HepG2 (cell line): ENCODE data around the gene SERPINB6. TPM values are rescaled to one million over a fixed set of nuclear protein-coding genes. Genes with fewer than 3 reads are reported as not detected.

Experiments
- KLF11 ChIP-seq: IDR thresholded peaks from 2 replicates; pipeline ENCODE4 v1.6.1; 2016; ENCODE audit warnings: missing compliant biosample characterization
- TGIF2 ChIP-seq: IDR thresholded peaks from 2 replicates; pipeline ENCODE4 v1.6.1; 2016; ENCODE audit warnings: control low read depth, missing compliant biosample characterization
- ZNF3 ChIP-seq: IDR thresholded peaks from 2 replicates; pipeline ENCODE4 v1.7.0; 2017; ENCODE audit warnings: inconsistent platforms
- ZNF329 ChIP-seq: sonication (generic); formaldehyde crosslinking; IDR thresholded peaks from 2 replicates; pipeline ENCODE4 v1.9.0; 2021; ENCODE audit warnings: low read depth, mild to moderate bottlenecking, missing genetic modification reagents
- ZNF737 ChIP-seq: sonication (generic); formaldehyde crosslinking; IDR thresholded peaks from 2 replicates; pipeline ENCODE4 v1.5.0; 2020; ENCODE audit warnings: missing genetic modification reagents, mild to moderate bottlenecking, borderline replicate concordance
- polyA plus RNA-seq, 8 experiments: library from polyadenylated mRNA; depleted of rRNA in 3 of 8; stranded (reverse) in 7 of 8; unstranded in 1 of 8; fragments of >200 nt; fragmentation: Illumina TruSeq in 4 of 8; extraction: Trizol in 4 of 8; gene quantifications; 2 replicates each; pipeline versions ENCODE4 v1.2.1 to v1.2.3, GENCODE V29; 2011 to 2016; ENCODE audit warnings: low read depth in 4 of 8, missing spikeins in 1 of 8, mixed read lengths in 1 of 8; ENCODE audit not compliant: insufficient read depth in 1 of 8
- total RNA-seq, 5 experiments: library from RNA; depleted of rRNA; stranded (reverse); fragments of >200 nt; fragmentation: Illumina TruSeq; extraction: Trizol; gene quantifications; 2 replicates each; pipeline ENCODE4 v1.2.3, GENCODE V29; 2016; ENCODE audit warnings: low read depth in 1 of 5
- TF ChIP-seq, protein P1 (sequence below): sonication (generic); formaldehyde crosslinking; IDR thresholded peaks from one replicate; pipeline ENCODE4 v1.5.1; 2020; ENCODE audit warnings: mild to moderate bottlenecking, missing genetic modification reagents; ENCODE audit errors: not compliant biosample characterization
- TF ChIP-seq, protein P2 (sequence below): sonication (generic); formaldehyde crosslinking; conservative IDR thresholded peaks from 2 replicates; pipeline ENCODE4 v1.4.0; 2020; ENCODE audit warnings: missing genetic modification reagents
- TF ChIP-seq, protein P3 (sequence below): sonication (generic); formaldehyde crosslinking; IDR thresholded peaks from 2 replicates; pipeline ENCODE4 v1.5.1; 2020; ENCODE audit warnings: mild to moderate bottlenecking, missing genetic modification reagents, borderline replicate concordance
- TF ChIP-seq, protein P4 (sequence below): sonication (generic); formaldehyde crosslinking; conservative IDR thresholded peaks from 2 replicates; pipeline ENCODE4 v1.8.0; 2022; ENCODE audit warnings: mild to moderate bottlenecking, moderate library complexity, missing genetic modification reagents

Gene SERPINB6
- total and polyA plus RNA-seq, 2 of the 13 experiments (the other 11 are each of a cell fraction or from before 2014, with no cell fraction given) = 38.2 to 61.3 TPM

DNA sequence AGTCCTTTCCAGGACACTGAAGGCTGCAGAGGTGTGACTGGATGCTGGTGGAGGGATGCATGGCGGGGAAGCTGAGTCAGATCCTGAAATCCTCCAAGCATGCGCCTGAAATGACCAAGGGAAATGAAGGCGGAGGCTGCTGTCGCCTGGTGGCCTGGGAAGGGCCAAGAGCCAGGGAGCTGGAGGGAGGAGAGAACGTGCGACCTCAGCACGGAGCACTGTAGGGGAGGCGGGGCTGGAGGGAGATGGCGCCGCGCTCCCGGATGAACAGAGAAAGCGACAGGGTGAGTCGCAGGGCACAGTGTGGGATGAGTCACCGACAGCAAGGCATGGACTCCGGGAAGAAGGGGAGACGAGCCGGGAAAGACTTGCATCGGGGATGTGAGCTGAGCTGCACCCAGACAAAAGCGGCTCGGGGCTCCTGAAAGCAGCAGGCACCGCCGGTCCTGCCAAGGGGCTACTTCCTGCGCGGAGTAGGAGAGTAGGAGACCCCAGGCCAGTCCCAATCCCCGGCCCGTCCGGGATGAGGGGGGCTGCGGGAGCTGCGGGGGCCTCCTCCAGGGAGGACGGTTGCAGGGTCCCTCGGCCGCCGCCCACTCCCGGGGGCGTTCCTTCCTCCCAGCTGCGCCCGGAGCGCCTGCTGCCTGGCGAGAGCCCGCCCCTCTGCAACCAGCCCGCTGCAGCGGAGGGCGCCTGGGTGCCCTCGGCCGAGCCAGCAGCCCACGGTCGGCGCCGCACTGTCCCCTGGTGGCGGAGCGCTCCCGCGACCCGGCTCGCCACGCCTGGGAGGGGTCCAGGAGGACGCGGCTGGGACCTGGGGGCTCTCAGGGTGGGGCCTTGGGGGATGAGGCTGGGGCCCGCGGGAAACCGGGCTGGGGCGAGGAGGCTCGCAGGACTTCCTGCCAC is 17.3 kb upstream of the SERPINB6 start (continued):
- TF ChIP-seq, protein P1, sequence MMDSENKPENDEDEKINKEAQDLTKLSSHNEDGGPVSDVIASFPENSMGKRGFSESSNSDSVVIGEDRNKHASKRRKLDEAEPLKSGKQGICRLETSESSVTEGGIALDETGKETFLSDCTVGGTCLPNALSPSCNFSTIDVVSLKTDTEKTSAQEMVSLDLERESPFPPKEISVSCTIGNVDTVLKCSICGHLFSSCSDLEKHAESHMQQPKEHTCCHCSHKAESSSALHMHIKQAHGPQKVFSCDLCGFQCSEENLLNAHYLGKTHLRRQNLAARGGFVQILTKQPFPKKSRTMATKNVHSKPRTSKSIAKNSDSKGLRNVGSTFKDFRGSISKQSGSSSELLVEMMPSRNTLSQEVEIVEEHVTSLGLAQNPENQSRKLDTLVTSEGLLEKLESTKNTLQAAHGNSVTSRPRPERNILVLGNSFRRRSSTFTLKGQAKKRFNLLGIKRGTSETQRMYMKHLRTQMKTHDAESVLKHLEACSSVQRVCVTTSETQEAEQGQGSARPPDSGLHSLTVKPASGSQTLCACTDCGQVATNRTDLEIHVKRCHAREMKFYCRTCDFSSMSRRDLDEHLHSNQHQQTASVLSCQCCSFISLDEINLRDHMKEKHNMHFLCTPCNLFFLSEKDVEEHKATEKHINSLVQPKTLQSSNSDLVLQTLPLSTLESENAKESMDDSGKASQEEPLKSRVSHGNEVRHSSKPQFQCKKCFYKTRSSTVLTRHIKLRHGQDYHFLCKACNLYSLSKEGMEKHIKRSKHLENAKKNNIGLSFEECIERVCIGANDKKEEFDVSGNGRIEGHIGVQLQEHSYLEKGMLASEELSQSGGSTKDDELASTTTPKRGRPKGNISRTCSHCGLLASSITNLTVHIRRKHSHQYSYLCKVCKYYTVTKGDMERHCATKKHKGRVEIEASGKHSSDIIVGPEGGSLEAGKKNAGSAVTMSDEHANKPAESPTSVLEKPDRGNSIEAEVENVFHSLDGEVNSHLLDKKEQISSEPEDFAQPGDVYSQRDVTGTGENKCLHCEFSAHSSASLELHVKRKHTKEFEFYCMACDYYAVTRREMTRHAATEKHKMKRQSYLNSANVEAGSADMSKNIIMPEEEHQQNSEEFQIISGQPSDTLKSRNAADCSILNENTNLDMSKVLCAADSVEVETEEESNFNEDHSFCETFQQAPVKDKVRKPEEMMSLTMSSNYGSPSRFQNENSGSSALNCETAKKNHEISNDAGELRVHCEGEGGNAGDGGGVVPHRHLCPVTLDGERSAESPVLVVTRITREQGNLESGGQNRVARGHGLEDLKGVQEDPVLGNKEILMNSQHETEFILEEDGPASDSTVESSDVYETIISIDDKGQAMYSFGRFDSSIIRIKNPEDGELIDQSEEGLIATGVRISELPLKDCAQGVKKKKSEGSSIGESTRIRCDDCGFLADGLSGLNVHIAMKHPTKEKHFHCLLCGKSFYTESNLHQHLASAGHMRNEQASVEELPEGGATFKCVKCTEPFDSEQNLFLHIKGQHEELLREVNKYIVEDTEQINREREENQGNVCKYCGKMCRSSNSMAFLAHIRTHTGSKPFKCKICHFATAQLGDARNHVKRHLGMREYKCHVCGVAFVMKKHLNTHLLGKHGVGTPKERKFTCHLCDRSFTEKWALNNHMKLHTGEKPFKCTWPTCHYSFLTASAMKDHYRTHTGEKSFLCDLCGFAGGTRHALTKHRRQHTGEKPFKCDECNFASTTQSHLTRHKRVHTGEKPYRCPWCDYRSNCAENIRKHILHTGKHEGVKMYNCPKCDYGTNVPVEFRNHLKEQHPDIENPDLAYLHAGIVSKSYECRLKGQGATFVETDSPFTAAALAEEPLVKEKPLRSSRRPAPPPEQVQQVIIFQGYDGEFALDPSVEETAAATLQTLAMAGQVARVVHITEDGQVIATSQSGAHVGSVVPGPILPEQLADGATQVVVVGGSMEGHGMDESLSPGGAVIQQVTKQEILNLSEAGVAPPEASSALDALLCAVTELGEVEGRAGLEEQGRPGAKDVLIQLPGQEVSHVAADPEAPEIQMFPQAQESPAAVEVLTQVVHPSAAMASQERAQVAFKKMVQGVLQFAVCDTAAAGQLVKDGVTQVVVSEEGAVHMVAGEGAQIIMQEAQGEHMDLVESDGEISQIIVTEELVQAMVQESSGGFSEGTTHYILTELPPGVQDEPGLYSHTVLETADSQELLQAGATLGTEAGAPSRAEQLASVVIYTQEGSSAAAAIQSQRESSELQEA (CRISPR knock-in tag) = peak; percentile 58
- TF ChIP-seq TGIF2 = 0 out of 2 replicates have a peak, but pooled peaks have one; percentile 66
- no peak; the same call in 1 of the 2 replicates for TF ChIP-seq ZNF329
- TF ChIP-seq ZNF3 = 0 out of 2 replicates have a peak, but pooled peaks have one; percentile 34
- TF ChIP-seq, protein P2, sequence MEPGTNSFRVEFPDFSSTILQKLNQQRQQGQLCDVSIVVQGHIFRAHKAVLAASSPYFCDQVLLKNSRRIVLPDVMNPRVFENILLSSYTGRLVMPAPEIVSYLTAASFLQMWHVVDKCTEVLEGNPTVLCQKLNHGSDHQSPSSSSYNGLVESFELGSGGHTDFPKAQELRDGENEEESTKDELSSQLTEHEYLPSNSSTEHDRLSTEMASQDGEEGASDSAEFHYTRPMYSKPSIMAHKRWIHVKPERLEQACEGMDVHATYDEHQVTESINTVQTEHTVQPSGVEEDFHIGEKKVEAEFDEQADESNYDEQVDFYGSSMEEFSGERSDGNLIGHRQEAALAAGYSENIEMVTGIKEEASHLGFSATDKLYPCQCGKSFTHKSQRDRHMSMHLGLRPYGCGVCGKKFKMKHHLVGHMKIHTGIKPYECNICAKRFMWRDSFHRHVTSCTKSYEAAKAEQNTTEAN = no peak; the same call in none of the 2 replicates
- 0 out of 2 replicates have a peak, but pooled peaks have one; percentile 66 for TF ChIP-seq KLF11
- TF ChIP-seq, protein P3, sequence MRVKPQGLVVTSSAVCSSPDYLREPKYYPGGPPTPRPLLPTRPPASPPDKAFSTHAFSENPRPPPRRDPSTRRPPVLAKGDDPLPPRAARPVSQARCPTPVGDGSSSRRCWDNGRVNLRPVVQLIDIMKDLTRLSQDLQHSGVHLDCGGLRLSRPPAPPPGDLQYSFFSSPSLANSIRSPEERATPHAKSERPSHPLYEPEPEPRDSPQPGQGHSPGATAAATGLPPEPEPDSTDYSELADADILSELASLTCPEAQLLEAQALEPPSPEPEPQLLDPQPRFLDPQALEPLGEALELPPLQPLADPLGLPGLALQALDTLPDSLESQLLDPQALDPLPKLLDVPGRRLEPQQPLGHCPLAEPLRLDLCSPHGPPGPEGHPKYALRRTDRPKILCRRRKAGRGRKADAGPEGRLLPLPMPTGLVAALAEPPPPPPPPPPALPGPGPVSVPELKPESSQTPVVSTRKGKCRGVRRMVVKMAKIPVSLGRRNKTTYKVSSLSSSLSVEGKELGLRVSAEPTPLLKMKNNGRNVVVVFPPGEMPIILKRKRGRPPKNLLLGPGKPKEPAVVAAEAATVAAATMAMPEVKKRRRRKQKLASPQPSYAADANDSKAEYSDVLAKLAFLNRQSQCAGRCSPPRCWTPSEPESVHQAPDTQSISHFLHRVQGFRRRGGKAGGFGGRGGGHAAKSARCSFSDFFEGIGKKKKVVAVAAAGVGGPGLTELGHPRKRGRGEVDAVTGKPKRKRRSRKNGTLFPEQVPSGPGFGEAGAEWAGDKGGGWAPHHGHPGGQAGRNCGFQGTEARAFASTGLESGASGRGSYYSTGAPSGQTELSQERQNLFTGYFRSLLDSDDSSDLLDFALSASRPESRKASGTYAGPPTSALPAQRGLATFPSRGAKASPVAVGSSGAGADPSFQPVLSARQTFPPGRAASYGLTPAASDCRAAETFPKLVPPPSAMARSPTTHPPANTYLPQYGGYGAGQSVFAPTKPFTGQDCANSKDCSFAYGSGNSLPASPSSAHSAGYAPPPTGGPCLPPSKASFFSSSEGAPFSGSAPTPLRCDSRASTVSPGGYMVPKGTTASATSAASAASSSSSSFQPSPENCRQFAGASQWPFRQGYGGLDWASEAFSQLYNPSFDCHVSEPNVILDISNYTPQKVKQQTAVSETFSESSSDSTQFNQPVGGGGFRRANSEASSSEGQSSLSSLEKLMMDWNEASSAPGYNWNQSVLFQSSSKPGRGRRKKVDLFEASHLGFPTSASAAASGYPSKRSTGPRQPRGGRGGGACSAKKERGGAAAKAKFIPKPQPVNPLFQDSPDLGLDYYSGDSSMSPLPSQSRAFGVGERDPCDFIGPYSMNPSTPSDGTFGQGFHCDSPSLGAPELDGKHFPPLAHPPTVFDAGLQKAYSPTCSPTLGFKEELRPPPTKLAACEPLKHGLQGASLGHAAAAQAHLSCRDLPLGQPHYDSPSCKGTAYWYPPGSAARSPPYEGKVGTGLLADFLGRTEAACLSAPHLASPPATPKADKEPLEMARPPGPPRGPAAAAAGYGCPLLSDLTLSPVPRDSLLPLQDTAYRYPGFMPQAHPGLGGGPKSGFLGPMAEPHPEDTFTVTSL (CRISPR knock-in tag) = peak; percentile 41; the same call in 1 of the 2 replicates
- TF ChIP-seq, protein P4, sequence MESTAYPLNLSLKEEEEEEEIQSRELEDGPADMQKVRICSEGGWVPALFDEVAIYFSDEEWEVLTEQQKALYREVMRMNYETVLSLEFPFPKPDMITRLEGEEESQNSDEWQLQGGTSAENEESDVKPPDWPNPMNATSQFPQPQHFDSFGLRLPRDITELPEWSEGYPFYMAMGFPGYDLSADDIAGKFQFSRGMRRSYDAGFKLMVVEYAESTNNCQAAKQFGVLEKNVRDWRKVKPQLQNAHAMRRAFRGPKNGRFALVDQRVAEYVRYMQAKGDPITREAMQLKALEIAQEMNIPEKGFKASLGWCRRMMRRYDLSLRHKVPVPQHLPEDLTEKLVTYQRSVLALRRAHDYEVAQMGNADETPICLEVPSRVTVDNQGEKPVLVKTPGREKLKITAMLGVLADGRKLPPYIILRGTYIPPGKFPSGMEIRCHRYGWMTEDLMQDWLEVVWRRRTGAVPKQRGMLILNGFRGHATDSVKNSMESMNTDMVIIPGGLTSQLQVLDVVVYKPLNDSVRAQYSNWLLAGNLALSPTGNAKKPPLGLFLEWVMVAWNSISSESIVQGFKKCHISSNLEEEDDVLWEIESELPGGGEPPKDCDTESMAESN (CRISPR knock-in tag) = peak; percentile 58; the same call in 1 of the 2 replicates
- TF ChIP-seq ZNF737 = 0 out of 2 replicates have a peak, but pooled peaks have one; percentile 19
